Osteoblast (primary cell): Measurements from ENCODE around the gene TENM4. TPM values are rescaled to one million over a fixed set of nuclear protein-coding genes. Genes with fewer than 3 reads are reported as not detected.

Experiments used
- DNase-seq: peaks from one replicate; pipeline ENCODE4 v3.0.0; 2011; ENCODE audit warnings: low spot score, mixed read lengths; ENCODE audit not compliant: insufficient read length; ENCODE audit errors: missing footprints
- H2AFZ ChIP-seq: 2 replicates; pipeline ENCODE4 v1.6.0; 2011; ENCODE audit warnings: mild to moderate bottlenecking, low read length
- H3K27ac ChIP-seq: 2 replicates; pipeline ENCODE4 v1.5.1; 2011; ENCODE audit warnings: mild to moderate bottlenecking, low read depth, low read length, moderate library complexity
- H3K27me3 ChIP-seq: 2 replicates; pipeline ENCODE4 v1.6.0; 2012; ENCODE audit warnings: mild to moderate bottlenecking, control low read depth, inconsistent platforms, low read length, moderate library complexity; ENCODE audit not compliant: insufficient read depth
- H3K36me3 ChIP-seq: 2 replicates; pipeline ENCODE4 v1.5.1; 2011; ENCODE audit warnings: mild to moderate bottlenecking, low read length, control low read depth, moderate library complexity; ENCODE audit not compliant: insufficient read depth
- H3K4me1 ChIP-seq: 2 replicates; pipeline ENCODE4 v1.5.1; 2011; ENCODE audit warnings: mild to moderate bottlenecking, low read length, control low read depth, moderate library complexity; ENCODE audit not compliant: insufficient read depth
- H3K4me2 ChIP-seq: 2 replicates; pipeline ENCODE4 v1.6.0; 2011; ENCODE audit warnings: mild to moderate bottlenecking, low read length; ENCODE audit not compliant: insufficient read depth
- H3K4me3 ChIP-seq: fragments of 200-600 bp; sonication (generic); 3 replicates; pipeline ENCODE4 v1.5.1; 2012; ENCODE audit warnings: mild to moderate bottlenecking, low read length, inconsistent platforms; ENCODE audit not compliant: insufficient read depth
- H3K79me2 ChIP-seq: 2 replicates; pipeline ENCODE4 v1.6.0; 2012; ENCODE audit warnings: mild to moderate bottlenecking, low read length, control low read depth, inconsistent platforms; ENCODE audit not compliant: insufficient read depth
- H3K9me3 ChIP-seq: 2 replicates; pipeline ENCODE4 v1.5.1; 2011; ENCODE audit warnings: low read depth, low read length, control low read depth
- H4K20me1 ChIP-seq: 2 replicates; pipeline ENCODE4 v1.6.0; 2012; ENCODE audit warnings: mild to moderate bottlenecking, low read length, control low read depth; ENCODE audit not compliant: insufficient read depth
- CTCF ChIP-seq: IDR thresholded peaks from 2 replicates; pipeline ENCODE4 v1.5.1; 2011; ENCODE audit warnings: mild to moderate bottlenecking, low read depth, low read length, moderate library complexity; ENCODE audit errors: extremely low read depth
- total RNA-seq: library from RNA; depleted of rRNA; stranded (reverse); fragments of >200 nt; gene quantifications from 2 replicates; pipeline ENCODE4 v1.2.3, GENCODE V29; 2012

Gene TENM4
- total RNA-seq, 1 donor, result 63.3 TPM

DNA sequence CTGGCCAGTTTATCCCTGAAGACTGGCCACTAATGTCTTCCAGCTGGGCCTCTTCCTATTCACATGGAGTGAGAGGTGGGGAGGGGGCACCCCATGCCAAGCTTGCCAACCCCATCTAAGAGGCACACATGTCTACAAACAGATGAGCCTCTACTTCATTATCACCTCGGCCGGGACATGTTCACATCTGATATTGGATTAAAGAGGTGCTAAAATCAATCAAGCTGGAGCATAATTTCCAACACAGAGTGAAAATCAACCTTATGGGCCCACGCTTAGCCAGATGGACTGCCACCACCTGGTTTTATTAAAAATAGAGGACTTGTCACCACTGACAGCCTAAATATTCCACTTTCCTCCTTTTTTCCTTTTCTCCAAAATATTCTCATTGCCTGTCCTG lies 703.5 kb downstream of the TENM4 start:
- Histone ChIP-seq H3K79me2 (no peaks in the 10 kb centered on the region), H3K4me3 (no peak overlapping the region), H4K20me1 (no peaks in the 10 kb centered on the region), H3K36me3 (no peaks in the 10 kb centered on the region), H3K4me2 (no peak overlapping the region), H3K9me3 (no peaks in the 10 kb centered on the region), H3K27me3 (no peaks in the 10 kb centered on the region), H3K4me1 (peaks cover under 1% of the 10 kb centered on the region), H2AFZ (no peak overlapping the region), H3K27ac (no peak overlapping the region)
- TF ChIP-seq CTCF, result no peak
- no peak for DNase-seq

DNA sequence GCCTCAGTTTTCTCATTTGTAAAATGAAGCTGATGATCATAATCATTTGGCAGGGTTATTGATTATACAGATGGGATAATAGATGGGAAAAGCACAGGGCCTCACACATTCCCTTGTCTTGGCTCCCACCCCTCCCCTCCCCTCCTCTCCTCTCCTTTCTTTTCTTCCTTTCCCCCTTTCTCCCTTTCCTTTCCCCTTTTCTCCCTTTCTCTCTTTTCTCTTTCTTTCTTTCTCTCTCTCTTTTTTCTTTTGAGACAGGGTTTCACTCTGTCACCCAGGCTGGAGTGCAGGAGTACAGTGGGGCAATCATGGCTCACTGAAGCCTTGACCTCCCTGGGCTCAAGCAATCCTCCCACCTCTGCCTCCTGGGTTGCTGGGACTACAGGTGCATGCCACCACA lies 705.1 kb downstream of the TENM4 start:
- Histone ChIP-seq H3K9me3 (no peaks in the 10 kb centered on the region), H3K4me2 (no peak overlapping the region), H3K4me3 (no peak overlapping the region), H3K36me3 (no peaks in the 10 kb centered on the region), H4K20me1 (no peaks in the 10 kb centered on the region), H3K79me2 (no peaks in the 10 kb centered on the region), H3K27me3 (no peaks in the 10 kb centered on the region), H2AFZ (no peak overlapping the region), H3K4me1 (no peaks in the 10 kb centered on the region), H3K27ac (no peak overlapping the region)
- DNase-seq, result no peak
- TF ChIP-seq CTCF, result no peak

DNA sequence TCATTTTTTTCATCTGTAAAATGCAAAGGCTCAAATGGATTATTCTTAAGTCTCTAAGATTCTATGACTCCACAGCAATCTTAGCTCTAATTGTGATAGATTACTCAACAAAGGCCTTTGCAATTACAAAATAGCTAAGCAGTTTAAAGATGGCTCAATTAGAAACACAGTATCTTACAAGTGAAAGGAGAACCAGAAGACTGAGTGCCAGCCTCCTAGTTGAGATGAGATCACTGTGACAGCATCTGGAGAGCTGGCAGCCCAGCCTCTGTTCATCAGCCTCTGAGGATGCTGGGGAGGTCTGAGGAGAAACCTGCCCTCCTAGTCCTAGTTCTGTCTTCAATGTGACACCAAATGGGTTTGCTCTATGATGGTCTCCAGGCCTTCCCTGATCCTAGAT lies 707.8 kb downstream of the TENM4 start:
- no peaks in the 10 kb centered on the region for H3K27me3 ChIP-seq
- H3K9me3 ChIP-seq, result no peaks in the 10 kb centered on the region
- TF ChIP-seq CTCF, result no peak
- no peak overlapping the region for H3K4me3 ChIP-seq
- no peak for DNase-seq
- no peaks in the 10 kb centered on the region for H4K20me1 ChIP-seq
- no peaks in the 10 kb centered on the region for H3K36me3 ChIP-seq
- H3K27ac ChIP-seq, result no peak overlapping the region
- H3K4me2 ChIP-seq, result no peak overlapping the region
- H2AFZ ChIP-seq, result no peak overlapping the region
- no peaks in the 10 kb centered on the region for H3K79me2 ChIP-seq
- H3K4me1 ChIP-seq, result no peaks in the 10 kb centered on the region

DNA sequence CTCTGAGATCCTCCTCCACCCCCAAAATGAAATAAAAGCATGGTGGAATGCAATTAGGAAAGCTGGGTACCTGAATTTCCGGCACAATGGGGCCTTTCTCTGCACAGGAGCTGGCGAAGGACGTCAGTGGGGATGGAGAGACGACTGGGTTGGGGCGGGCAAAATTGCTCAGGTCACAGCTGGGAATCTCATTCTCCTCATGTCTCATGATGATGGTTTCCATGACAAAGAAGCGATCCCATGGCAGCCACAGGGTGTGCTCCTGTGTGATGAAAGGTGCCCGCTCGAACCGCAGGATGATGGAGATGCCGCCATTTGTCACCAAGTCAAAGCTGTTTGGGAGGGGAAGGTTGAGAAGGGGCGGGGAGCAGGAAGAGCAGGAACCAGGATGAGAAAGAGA lies 708.6 kb downstream of the TENM4 start:
- DNase-seq, result no peak
- no peaks in the 10 kb centered on the region for H3K9me3 ChIP-seq
- H2AFZ ChIP-seq, result no peak overlapping the region
- H3K79me2 ChIP-seq, result no peaks in the 10 kb centered on the region
- H3K36me3 ChIP-seq, result no peaks in the 10 kb centered on the region
- H3K27ac ChIP-seq, result no peak overlapping the region
- no peaks in the 10 kb centered on the region for H3K4me1 ChIP-seq
- no peak overlapping the region for H3K4me2 ChIP-seq
- no peaks in the 10 kb centered on the region for H4K20me1 ChIP-seq
- no peak overlapping the region for H3K4me3 ChIP-seq
- no peaks in the 10 kb centered on the region for H3K27me3 ChIP-seq
- TF ChIP-seq CTCF, result no peak
